GM18861 (cell line): ENCODE data around the gene MAD2L1BP.
"Not testable (repeated sequence)": the region's sequence is repeated elsewhere in the genome, so short reads cannot be mapped to it uniquely, and the experiment has no call there.

ENCODE experiments used
- ATAC-seq: cut with Tn5 transposase; IDR thresholded peaks from one replicate; pipeline ENCODE4 v1.9.1; 2021; ENCODE audit not compliant: unreplicated experiment

Gene MAD2L1BP, protein sequence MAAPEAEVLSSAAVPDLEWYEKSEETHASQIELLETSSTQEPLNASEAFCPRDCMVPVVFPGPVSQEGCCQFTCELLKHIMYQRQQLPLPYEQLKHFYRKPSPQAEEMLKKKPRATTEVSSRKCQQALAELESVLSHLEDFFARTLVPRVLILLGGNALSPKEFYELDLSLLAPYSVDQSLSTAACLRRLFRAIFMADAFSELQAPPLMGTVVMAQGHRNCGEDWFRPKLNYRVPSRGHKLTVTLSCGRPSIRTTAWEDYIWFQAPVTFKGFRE

DNA sequence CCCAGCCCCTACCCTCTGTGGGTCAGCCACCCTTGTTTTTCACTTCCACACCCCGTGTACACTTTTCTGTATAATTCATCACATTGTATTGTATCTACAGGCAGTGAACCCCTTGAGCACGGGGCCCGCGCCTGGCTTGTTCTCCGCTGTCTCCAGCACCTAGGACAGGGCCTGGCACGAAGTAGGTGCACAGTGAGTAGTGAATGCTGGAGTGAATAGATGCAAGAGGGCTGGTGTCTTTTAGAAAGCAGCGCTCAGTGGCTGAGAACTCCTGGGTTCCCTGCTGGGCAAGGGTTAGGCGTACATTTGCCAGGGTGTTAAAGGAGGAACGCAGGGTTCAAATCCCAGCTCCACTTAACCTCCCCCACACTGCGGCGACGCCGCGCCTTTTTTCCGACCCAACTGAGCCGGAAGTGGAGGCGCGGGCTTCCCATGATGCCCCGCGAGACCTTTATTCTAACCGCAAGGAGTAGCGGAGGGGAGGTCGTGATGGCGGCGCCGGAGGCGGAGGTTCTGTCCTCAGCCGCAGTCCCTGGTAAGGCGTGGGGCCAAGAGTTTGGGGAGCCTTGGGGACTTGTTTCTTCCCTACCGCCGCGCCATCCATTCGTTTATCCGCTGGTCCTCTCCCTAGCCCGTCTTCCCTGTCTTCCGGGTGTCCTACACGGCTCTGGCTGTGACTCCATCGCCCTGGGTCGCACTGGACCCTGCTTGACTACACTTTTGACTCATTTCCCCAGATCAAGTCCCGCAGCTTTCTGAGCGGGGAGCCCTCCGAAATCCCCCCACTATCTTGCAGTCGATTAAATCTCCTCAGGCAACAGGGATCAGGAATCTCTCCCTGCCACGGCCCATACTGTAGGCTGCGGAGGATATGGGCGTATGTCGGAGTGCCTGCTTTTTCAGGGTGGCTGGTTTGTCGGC lies at the start of gene MAD2L1BP:
MAD2L1BP (plus strand) TSS at position 454 of the 921 bp plus-strand sequence; CDS start at position 490, 36 bp downstream.
- peak; percentile 74 for ATAC-seq

DNA sequence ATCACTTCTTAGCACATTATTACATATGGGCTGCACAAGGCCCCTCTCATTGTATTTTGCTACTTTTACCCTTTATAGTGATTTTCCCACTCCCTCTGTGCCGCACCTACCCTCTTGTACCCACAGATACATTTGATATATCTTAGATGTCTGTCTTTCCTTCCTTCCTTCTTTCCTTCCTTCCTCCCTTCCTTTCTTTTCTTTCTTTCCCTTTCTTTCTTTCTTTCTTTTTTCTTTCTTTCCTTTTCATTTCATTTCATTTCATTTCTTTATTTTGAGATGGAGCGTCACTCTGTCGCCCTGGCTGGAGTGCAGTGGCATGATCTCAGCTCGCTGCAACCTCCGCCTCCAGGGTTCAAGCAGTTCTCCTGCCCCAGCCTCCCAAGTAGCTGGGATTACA lies 47.4 kb upstream of the MAD2L1BP start:
- no peak for ATAC-seq

DNA sequence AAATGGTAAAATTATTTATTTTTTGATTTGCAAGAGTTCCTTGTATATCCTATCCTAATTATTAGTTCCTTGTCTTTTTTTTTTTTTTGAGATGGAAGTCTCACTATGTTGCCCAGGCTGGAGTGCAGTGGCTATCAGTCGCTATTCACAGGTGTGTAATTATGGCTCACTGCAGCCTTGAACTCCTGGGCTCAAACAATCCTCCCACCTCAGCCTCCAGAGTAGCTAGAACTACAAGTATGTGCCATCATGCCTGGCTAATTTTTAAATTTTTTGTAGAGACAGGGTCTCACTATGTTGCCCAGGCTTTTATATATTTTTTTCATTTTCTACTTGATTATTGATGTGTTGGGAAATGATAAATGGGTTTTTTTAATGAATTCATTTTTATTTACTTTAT lies 46.1 kb upstream of the MAD2L1BP start:
- ATAC-seq = not testable (repeated sequence)

DNA sequence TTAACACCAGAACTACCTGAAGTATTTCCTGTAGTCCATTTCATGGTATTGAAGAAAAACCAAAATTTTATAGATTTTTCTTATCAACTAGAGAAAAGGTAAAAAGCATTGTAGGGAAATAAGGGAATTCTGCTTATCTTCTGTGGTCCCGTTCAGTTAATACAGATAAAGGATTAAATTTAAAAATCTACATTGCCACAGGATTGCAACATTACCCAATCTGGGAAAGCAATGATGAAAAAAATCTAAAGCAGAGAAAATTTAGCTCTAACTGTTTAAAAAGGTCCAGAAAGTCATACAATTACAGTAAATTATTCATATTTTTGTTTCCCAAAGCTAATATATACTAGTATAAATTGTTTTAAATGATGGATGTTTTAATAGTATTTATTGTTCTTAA lies 41.7 kb upstream of the MAD2L1BP start:
- no peak for ATAC-seq

DNA sequence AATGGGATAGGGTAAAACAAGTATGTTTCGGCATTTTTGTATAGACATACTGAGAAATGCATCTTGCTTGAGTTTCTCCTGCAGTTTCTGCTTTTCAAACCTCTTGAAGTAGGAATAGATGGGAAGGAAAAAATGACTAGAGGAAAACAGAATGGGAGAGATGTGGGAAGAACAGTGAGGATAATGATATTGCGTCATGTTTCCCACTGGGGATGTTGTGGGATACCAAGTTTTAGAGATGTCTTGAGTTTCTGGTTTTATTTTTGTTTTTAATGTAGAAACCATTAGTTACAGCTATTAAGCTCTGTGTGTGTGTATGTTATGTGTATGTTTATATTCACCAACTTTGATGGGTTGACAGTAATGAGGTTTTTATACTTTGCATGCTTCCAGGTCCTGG lies 35.0 kb upstream of the MAD2L1BP start:
- ATAC-seq = no peak

DNA sequence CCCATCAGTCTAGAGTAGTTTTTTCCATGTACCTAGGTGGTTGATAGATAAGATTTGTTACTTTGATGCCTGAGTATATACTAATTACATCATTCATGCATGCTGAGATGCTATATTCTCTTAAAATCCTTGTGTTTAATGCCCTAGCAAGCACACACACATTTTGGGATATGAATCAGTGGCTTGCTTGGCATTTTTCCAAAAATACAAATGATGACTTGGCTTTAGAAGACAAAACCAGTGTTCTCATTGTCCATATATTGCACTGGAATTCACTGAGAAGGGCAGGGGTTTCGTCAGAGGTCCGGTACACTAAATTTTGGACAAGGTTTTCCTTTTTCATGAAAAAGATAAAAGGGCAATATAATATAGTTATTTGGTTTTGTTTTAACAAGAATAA lies 31.5 kb upstream of the MAD2L1BP start:
- no peak for ATAC-seq

DNA sequence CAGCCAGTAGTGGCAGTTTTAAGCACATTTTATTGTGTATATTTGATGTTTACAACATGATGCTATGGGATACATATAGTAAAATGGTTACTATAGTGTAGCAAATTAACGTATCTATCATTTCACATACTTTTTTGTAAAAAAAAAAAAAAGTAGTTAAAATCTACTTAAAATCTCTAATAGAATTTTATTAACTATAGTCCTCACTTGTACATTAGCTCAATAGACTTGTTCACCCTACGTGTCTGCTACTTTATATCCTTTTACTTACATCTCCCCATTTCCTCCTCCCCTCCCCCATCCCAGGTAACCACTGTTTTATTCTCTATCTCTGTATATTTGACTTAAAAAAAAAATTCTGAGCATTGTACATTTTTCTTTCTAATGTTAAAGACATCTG lies 29.6 kb upstream of the MAD2L1BP start:
- ATAC-seq = no peak

DNA sequence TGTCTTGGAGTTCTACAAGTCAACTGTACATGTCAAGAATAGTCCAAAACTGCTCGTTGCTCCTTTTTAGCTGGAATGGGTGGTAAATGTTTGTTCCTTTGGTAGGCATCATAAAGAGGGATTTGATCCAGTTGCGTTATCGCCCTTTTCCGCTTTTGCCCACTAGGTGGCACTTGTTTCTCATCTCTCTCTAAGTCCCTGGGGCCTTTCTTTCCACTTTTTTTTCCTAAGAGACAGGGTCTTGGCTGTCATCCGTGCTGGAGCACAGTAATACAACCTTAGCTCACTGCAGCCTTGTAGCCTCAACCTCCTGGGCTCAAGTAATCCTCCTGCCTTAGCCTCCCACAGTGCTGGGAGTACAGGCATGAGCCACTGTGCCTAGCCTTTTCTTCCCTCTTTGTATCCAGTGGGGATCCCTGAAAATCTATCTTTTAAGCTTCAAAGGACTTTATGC lies 27.3 kb upstream of the MAD2L1BP start:
- no peak for ATAC-seq

DNA sequence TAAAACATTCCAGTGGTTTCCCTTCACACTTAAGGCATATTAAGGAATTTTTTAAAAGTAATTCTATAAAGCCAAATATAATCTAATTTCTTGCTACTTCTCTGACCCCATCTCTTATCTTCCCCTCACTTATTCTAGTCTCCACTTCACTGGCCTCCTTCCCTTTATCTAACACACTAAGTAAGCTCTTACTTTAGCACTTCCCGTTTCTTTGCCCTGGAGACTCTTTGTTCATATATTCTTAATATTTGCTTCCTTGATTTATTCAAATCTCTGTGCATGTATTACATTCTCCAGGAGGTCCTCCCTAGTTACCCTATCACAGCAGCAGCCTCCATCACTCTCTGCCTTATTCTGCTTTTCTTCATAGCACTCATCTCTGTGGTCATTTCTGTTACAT lies 26.8 kb upstream of the MAD2L1BP start:
- no peak for ATAC-seq

DNA sequence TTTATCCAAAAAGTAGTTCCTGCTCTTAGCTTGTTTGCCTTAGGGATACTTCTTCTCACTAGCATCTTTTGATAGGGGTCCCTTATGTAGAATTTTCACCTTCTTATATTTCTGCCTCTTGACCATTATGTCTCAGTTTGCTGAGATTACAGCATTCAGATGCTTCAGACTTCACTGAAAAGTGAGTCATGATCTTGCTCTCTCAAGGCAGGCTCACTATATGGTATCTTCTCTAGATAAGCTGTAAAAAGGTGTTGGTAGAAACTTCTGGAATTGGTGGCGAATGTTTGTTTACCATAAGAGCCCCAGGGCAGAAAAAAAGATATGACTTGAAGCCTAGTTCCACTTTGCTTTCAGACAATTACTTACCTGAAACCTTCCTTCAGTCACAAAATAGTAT lies 26.2 kb upstream of the MAD2L1BP start:
- no peak for ATAC-seq

DNA sequence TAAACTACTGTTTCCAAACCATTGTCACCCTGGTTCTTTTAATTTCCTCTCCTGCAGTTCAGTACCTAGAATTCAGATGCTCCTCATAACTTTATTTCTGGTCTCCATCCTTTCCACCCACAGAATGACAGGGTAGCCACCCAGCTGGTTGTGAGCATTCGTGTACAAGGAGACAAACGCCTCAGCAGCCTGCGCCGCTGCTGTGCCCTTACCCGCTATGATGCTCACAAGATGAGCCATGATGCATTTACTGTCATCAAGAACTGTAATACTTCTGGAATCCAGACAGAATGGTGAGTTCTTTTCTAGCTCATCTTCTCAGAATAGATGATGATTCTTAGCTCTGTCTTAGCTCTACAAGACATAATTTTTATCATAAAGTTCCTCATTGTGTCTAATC lies 25.2 kb upstream of the MAD2L1BP start:
- no peak for ATAC-seq

DNA sequence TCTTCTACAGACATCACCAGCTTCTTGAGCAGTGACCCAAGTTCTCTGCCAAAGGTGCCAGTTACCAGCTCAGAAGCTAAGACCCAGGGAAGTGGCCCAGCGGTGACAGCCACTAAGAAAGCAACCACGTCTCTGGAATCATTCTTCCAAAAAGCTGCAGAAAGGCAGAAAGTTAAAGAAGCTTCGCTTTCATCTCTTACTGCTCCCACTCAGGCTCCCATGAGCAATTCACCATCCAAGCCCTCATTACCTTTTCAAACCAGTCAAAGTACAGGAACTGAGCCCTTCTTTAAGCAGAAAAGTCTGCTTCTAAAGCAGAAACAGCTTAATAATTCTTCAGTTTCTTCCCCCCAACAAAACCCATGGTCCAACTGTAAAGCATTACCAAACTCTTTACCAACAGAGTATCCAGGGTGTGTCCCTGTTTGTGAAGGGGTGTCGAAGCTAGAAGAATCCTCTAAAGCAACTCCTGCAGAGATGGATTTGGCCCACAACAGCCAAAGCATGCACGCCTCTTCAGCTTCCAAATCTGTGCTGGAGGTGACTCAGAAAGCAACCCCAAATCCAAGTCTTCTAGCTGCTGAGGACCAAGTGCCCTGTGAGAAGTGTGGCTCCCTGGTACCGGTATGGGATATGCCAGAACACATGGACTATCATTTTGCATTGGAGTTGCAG lies 21.8 kb upstream of the MAD2L1BP start:
- ATAC-seq = no peak

DNA sequence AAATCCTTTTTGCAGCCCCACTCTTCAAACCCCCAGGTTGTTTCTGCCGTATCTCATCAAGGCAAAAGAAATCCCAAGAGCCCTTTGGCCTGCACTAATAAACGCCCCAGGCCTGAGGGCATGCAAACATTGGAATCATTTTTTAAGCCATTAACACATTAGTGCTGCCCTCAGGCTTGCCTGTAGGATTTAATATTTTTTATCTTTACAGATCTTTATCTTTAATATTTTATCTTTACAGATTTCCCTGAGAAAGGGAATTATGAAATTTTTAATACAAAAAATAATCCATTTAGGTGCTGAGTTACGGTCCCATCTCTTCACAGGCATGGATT lies 21.3 kb upstream of the MAD2L1BP start:
- no peak for ATAC-seq

DNA sequence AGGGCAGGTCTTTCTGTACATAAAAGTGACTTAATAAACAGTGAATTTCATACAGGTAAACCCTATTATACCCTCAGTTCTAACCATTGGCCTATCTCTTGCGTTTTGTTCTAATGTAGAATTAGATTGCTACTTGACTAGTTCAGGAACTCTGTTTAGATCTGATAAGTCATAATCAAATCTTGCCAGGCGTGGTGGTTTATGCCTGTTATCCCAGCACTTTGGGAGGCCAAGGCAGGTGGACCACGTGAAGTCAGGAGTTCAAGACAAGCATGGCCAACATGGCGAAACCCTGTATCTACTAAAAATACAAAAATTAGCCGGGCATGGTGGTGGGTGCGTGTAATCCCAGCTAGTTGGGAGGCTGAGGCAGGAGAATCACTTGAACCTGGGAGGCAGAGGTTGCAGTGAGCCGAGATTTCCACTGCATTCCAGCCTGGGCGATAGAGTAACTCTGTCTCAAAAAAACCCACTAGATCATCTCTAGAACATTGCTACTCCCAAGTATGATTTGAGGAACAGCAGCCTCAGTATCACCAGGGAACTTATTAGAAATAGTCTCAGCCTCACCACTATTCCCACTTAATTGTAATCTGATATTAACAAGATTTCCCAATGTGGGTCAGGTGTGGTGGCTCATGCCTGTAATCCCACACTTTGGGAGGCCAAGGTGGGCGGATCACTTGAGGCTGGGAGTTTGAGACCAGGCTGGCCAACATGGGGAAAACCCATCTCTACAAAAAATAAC lies 18.7 kb upstream of the MAD2L1BP start:
- ATAC-seq = no peak

DNA sequence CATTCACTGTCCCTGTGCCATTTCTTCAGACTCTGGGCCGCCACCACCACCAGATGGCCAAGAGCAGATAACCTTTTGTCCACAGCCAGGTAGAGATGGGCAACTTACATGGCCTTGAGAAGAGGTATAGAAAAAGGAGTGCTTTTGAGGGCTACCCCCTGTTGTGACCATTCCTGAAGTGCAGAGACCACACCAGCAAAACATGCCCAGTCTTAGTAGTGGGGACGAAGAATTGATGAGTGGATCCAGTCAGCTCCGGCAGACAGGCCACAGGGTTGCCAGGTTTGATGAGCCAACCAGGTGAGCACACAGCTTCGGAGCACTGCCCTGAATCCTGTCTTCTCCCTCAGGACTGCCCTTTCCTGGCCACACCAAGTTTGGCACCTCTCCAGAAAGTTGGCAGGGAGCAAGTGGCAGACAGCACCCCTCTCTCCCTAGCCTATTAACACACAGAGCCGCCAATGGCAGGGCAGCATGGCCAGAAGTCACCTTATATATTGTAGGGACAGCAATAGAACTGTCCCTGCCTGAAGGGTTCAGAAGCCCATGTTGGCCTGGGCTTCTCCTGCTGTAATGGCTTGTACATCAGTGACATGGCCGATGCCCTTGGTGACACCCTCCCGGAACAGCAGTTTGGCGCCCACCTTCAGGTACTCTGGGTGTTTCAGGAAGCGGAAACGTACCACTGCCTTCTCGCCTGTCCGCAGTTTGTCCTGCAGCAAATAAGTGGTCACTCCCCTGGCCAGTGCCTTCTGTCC lies 14.4 kb upstream of the MAD2L1BP start:
- no peak for ATAC-seq

DNA sequence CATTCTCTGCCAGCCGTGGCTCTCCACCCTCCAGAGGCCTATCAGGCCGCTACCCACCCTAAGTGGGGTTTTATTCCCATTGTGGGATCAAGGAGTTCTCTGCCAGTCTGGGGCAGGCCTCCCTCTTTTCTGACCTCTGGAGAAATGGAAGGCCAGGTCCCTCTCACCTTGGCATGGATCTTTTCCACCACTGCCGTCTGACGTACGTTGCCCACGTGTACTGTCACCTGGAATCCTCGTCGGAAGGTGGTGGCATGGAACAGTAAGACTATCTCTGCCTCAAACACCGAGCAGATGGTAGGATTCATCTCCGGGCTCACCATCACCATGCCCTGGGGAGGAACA lies 13.8 kb upstream of the MAD2L1BP start:
- ATAC-seq = no peak

DNA sequence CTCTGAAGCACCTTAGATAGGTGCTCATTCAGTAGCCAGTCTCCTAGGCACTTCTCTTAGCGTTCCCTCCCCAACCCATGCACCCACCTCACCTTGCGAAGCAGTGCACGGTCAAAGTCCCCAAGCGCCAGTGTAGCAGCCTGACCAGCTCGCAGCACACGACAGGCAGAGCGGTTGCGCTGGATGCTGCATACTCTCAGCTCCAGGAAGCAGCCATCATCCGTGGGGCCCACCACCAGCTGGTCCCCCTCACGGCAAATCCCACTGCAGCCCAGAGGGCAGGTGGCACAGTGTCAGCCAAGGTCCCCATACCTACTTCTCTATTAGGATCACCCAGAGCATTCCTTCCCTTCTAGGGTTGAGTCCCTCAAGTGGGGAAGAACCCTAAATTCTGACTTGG lies 13.1 kb upstream of the MAD2L1BP start:
- ATAC-seq = no peak

DNA sequence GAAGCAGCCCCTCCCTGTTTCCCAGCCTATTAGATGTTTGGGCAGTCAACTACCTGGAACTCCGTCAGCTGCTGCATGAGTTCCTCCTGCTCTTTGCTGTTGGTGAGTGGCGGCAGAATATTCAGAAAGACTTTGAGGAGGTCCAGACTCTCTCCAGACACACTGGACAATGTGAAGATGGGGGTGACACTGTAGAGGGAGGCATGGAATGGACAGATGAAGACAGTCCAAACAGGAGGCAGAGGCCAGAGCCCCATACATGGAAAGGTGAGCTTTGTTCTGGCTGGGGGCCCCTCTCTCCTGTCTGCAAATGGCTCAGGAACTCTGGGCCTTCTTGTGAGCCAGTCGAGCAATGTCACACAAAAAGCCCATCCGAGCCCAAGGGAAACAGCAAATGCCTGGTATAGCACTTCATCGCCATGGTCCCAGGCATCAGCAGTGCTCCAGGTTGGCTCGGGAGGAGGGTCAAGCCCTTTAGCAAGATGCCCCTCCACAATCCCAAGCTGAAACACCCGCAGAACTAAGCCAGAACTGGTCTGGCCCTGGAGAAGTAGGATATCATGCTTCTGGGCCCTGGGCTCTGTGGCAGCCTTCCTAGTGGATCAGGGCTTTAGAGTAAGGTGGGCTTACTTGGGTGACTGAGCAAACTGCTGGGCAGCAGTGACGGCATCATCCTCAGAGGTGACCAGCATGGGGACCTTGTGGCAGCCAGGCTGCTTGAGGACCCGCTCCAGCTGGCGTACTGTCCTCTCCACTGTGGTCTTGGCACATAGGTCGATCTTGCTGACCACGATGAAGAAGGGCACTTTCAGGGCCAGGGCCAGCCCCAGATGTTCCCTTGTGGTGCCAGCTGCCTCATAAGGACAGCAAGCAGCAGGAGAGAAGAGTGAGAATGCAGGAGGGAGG lies 11.5 kb upstream of the MAD2L1BP start:
- ATAC-seq = no peak

DNA sequence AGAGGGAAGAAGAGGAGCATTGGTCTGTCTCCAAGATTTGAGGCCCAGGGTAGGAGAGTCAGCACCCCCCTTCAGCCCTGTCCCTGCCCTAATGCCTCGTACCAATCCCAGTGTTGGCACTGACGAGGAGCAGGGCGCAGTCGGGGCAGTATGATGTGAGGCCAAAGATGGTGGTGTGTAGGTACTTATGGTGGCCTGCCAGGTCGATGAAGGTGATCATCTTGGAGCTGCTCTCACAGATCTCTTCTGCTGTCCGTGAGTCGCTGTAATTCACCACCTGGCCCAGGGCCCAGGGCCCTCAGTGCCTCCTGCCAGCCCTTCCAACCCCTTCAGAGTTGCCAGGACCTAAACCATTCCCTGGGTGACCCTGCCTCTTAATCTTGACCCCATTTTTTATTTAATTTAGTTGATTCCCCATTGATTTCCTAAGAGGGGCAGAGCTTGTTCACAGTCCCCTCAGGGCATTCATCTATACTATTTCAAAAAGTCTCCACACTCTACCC lies 10.8 kb upstream of the MAD2L1BP start:
- ATAC-seq = no peak
